Measurements from ENCODE around the gene BRIX1. TPM values are rescaled to one million over a fixed set of nuclear protein-coding genes. Genes with fewer than 3 reads are reported as not detected.
A peak's percentile ranks its signal among the peaks of the same experiment; 100 is the strongest.

The BRIX1 gene, protein sequence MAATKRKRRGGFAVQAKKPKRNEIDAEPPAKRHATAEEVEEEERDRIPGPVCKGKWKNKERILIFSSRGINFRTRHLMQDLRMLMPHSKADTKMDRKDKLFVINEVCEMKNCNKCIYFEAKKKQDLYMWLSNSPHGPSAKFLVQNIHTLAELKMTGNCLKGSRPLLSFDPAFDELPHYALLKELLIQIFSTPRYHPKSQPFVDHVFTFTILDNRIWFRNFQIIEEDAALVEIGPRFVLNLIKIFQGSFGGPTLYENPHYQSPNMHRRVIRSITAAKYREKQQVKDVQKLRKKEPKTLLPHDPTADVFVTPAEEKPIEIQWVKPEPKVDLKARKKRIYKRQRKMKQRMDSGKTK
- total RNA-seq (2014; rRNA removed; shearing (Covaris generic)) = 73.4 and 73.9 TPM in 2 replicates

- H3K27me3 ChIP-seq (ENCODE audit: control insufficient read depth, insufficient read depth, low read length) = no peaks in the 10 kb centered on the region
- H3K36me3 ChIP-seq (replicated peaks; ENCODE audit: control insufficient read depth, insufficient read depth, low read length) = peaks cover 18% of the 10 kb centered on the region
- H3K4me3 ChIP-seq (ENCODE audit: insufficient read depth, low read depth, low read length) = peak within 1 kb of the TSS; percentile 97
- peak; percentile 91 for DNase-seq
Observed at GRCh38 chr5:34915139-34915855, at the start of gene BRIX1, which contains the start of gene RAD1. TSS of gene BRIX1 (plus strand) at chr5:34915711. CDS start at chr5:34915739, 28 bp downstream. TSS of gene RAD1 (minus strand) at chr5:34915504. CDS start at chr5:34914892, 612 bp downstream.

DNA sequence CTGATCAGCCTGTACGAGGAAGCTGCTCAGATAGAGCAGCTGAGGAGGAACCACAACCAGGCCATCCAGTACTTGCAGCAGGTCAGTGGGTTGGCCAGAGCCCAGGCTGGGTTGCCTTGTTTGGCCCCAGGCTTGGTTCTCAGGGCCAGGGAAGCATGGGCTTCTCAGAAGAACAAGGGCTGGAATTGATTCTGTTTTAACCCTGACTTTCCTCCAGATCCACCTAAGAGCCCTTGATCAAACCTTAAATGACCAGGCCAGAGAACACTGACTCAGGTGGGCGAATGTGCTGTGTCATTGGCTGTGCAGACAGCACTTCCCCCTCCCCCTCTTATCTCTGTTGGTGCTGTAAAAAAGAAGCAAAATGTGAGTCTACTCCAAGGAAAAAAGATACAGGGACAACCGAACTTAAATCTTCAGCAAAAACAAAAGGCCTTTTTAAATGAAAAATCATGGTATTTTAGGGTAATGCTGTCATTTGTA lies 48.5 kb upstream of the BRIX1 start:
- no peak for DNase-seq
- no peak overlapping the region for H3K4me3 ChIP-seq (ENCODE audit: insufficient read depth, low read depth, low read length)
- H3K36me3 ChIP-seq (replicated peaks; ENCODE audit: control insufficient read depth, insufficient read depth, low read length) = no peaks in the 10 kb centered on the region
- H3K27me3 ChIP-seq (ENCODE audit: control insufficient read depth, insufficient read depth, low read length) = no peaks in the 10 kb centered on the region

DNA sequence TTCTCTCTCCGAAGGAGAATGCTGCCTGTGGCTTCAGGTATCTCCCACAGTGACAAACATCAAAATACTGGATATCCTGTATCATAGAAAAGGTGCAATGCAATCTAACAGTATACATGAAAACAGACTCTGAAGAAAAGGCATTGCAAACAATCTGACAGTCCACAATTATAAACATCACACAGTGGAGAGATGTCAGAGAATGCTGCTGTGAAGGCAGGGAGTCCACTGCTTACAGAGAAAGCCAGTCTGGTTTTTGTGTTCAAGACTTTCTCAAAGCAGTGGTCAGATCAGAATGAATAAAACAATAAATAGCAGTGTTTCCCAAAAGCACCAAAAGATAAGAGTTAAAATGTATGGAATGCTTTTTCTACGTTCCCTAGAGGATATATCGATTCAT lies 47.9 kb upstream of the BRIX1 start:
- Histone ChIP-seq H3K36me3 (replicated peaks; ENCODE audit: control insufficient read depth, insufficient read depth, low read length) (no peaks in the 10 kb centered on the region), H3K27me3 (ENCODE audit: control insufficient read depth, insufficient read depth, low read length) (no peaks in the 10 kb centered on the region), H3K4me3 (ENCODE audit: insufficient read depth, low read depth, low read length) (no peak overlapping the region)
- no peak for DNase-seq

DNA sequence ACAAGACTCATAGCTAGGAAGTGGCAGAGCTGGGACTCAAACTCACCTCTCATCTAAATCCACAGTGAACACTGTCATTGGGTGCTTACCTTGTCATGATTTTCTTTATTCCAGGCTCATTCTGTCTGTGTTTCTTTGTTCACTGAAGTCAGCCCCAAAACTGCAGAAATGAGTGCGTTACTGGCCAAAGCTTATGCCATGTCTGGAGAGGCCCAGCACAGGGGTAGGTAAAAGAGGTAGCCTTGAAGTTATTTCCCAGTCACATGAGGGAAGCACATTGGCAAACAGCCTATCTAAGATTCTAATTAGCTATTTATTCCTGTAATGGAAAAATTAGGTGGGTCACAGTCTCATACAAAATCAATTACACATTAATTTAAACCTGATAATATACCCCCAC lies 46.7 kb upstream of the BRIX1 start:
- Histone ChIP-seq H3K36me3 (replicated peaks; ENCODE audit: control insufficient read depth, insufficient read depth, low read length) (no peaks in the 10 kb centered on the region), H3K4me3 (ENCODE audit: insufficient read depth, low read depth, low read length) (no peak overlapping the region), H3K27me3 (ENCODE audit: control insufficient read depth, insufficient read depth, low read length) (no peaks in the 10 kb centered on the region)
- DNase-seq = no peak

- Histone ChIP-seq H3K4me3 (ENCODE audit: insufficient read depth, low read depth, low read length) (no peak overlapping the region), H3K27me3 (ENCODE audit: control insufficient read depth, insufficient read depth, low read length) (no peaks in the 10 kb centered on the region), H3K36me3 (replicated peaks; ENCODE audit: control insufficient read depth, insufficient read depth, low read length) (no peaks in the 10 kb centered on the region)
- DNase-seq = no peak
Observed at GRCh38 chr5:34869256-34869655, 46.3 kb upstream of the BRIX1 start.

DNA sequence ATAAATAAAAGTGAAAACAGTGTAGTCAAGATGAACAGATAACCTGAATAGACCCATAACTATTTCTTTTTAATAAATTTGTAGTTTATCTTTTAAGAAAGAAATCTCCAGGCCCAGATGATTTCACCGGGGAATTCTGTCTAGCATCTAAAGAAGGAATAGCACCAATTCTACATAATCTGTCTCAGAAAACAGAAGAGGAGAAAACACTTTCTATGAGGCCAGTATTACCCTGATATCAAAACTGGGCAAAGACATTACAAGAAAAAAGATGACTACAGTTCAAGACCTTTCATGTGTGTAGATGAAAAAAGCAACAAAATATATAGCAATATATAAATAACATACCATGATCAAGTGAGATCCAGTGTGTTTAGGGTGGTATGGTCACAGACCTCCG lies 45.1 kb upstream of the BRIX1 start:
- no peak for DNase-seq
- Histone ChIP-seq H3K27me3 (ENCODE audit: control insufficient read depth, insufficient read depth, low read length) (no peaks in the 10 kb centered on the region), H3K4me3 (ENCODE audit: insufficient read depth, low read depth, low read length) (no peak overlapping the region), H3K36me3 (replicated peaks; ENCODE audit: control insufficient read depth, insufficient read depth, low read length) (no peaks in the 10 kb centered on the region)

DNA sequence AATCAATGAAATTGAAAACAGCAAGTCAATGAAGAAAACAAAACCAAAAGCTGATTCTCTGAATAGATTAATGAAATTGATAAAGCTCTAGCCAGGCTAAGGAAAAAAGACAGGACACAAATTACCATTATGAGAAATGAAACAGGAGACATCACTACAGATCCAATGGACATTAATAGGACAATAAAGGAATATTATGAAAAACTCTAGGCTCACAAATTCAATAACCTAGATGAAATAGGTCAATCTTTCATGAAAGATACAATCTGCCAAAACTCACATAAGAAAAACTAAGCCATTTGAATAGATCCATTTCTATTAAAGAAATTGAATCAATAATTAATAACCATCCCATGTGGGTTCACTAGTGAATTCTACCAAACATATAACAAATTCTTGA lies 39.2 kb upstream of the BRIX1 start:
- DNase-seq = no peak
- Histone ChIP-seq H3K27me3 (ENCODE audit: control insufficient read depth, insufficient read depth, low read length) (no peaks in the 10 kb centered on the region), H3K36me3 (replicated peaks; ENCODE audit: control insufficient read depth, insufficient read depth, low read length) (no peaks in the 10 kb centered on the region), H3K4me3 (ENCODE audit: insufficient read depth, low read depth, low read length) (no peak overlapping the region)

DNA sequence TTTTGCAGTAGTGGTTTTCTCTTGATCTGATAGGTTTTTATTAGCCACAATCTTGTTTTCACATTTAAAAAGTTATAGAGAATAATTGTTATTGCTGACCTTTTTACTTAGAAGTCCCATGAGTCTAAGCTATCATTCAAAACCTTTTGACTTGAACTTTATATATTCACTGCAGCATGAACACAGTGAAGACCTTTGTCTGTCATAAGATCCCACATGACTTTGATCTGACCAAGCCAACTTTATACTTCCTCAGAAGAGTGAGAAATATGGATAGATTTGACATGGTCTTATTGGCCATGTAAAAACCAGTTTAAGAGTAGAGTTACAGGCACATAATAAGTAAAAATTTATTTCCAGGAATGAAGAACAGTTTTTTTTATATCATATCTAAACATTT lies 34.3 kb upstream of the BRIX1 start:
- H3K36me3 ChIP-seq (replicated peaks; ENCODE audit: control insufficient read depth, insufficient read depth, low read length) = no peaks in the 10 kb centered on the region
- H3K4me3 ChIP-seq (ENCODE audit: insufficient read depth, low read depth, low read length) = no peak overlapping the region
- no peaks in the 10 kb centered on the region for H3K27me3 ChIP-seq (ENCODE audit: control insufficient read depth, insufficient read depth, low read length)
- no peak for DNase-seq

DNA sequence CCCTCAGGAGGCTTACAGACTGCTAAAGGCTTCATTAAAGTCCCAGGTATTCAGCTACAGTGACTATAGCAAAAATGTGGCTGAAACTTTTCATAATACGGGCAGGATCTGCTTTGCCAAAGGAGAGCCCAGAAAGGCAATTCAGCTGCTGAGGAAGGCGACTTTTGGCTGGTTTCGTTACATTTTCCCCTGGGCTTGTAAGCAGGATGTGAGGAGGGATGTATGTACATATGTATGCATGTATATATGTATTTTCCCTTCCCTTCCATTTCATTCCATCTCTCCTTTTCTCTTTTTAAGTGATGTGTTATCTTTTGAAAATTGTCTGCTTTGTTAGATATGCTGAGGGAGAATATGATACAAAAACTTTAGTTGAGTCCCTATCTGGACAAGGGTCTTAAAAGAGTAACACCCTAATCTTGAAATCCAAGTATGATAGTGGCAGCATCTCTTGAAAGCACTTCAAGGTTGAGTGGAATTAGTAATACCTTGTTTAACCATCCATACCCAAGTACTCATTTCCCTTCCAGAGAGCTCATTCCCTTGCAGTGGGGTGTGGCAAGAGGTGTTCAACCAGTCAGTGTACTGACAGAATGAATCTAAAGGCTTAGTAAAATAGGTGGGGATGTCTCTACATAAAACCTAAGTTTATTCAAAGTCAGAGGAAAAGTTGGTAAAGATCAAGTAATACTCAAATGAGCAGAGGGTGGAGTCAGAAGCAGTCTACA lies 29.0 kb upstream of the BRIX1 start:
- no peak overlapping the region for H3K4me3 ChIP-seq (ENCODE audit: insufficient read depth, low read depth, low read length)
- H3K27me3 ChIP-seq (ENCODE audit: control insufficient read depth, insufficient read depth, low read length) = no peaks in the 10 kb centered on the region
- no peak for DNase-seq
- H3K36me3 ChIP-seq (replicated peaks; ENCODE audit: control insufficient read depth, insufficient read depth, low read length) = no peaks in the 10 kb centered on the region

DNA sequence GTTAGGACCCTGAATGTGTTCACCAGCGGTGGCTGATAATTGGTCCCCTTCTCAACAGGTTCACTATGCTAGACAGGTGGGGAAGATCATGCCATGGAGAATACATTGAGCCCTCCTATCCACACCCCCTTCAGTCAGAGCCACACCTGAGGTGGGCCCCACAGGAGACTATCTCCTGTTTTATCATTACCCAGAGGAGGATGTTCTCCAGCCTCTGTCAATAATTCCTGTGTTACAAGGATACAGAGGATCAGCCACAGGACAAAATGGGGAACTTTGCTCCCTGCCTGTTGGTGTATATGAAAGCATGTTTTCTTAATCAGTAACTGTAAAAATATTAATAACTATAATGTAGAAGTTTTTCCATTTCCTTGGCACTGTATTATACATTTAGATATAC lies 26.1 kb upstream of the BRIX1 start:
- no peaks in the 10 kb centered on the region for H3K27me3 ChIP-seq (ENCODE audit: control insufficient read depth, insufficient read depth, low read length)
- no peak overlapping the region for H3K4me3 ChIP-seq (ENCODE audit: insufficient read depth, low read depth, low read length)
- H3K36me3 ChIP-seq (replicated peaks; ENCODE audit: control insufficient read depth, insufficient read depth, low read length) = no peaks in the 10 kb centered on the region
- DNase-seq = no peak

- DNase-seq = no peak
- H3K27me3 ChIP-seq (ENCODE audit: control insufficient read depth, insufficient read depth, low read length) = no peaks in the 10 kb centered on the region
- peaks cover 2% of the 10 kb centered on the region for H3K36me3 ChIP-seq (replicated peaks; ENCODE audit: control insufficient read depth, insufficient read depth, low read length)
- no peak overlapping the region for H3K4me3 ChIP-seq (ENCODE audit: insufficient read depth, low read depth, low read length)
Observed at GRCh38 chr5:34891981-34892380, 23.5 kb upstream of the BRIX1 start.

- peaks cover 2% of the 10 kb centered on the region for H3K36me3 ChIP-seq (replicated peaks; ENCODE audit: control insufficient read depth, insufficient read depth, low read length)
- no peak for DNase-seq
- H3K4me3 ChIP-seq (ENCODE audit: insufficient read depth, low read depth, low read length) = no peak overlapping the region
- no peaks in the 10 kb centered on the region for H3K27me3 ChIP-seq (ENCODE audit: control insufficient read depth, insufficient read depth, low read length)
Observed at GRCh38 chr5:34892414-34892813, 23.1 kb upstream of the BRIX1 start.

- peaks cover 2% of the 10 kb centered on the region for H3K36me3 ChIP-seq (replicated peaks; ENCODE audit: control insufficient read depth, insufficient read depth, low read length)
- no peak overlapping the region for H3K4me3 ChIP-seq (ENCODE audit: insufficient read depth, low read depth, low read length)
- no peak for DNase-seq
- no peaks in the 10 kb centered on the region for H3K27me3 ChIP-seq (ENCODE audit: control insufficient read depth, insufficient read depth, low read length)
Observed at GRCh38 chr5:34894716-34895115, 20.8 kb upstream of the BRIX1 start.

GRCh38 chr5:34895641-34896419 lies 19.7 kb upstream of the BRIX1 start:
- Histone ChIP-seq H3K36me3 (replicated peaks; ENCODE audit: control insufficient read depth, insufficient read depth, low read length) (peaks cover 2% of the 10 kb centered on the region), H3K4me3 (ENCODE audit: insufficient read depth, low read depth, low read length) (no peak overlapping the region), H3K27me3 (ENCODE audit: control insufficient read depth, insufficient read depth, low read length) (no peaks in the 10 kb centered on the region)
- DNase-seq = no peak

Measured in H7 (cell line).